GM12891 (cell line): ENCODE data around the gene MYO18A.
A peak's percentile ranks its signal among the peaks of the same experiment; 100 is the strongest.
"Not testable (repeated sequence)": the region's sequence is repeated elsewhere in the genome, so short reads cannot be mapped to it uniquely, and the experiment has no call there.

Source experiments
- DNase-seq: peaks from one replicate; pipeline ENCODE4 v3.0.0; 2011; ENCODE audit warnings: low spot score; ENCODE audit not compliant: insufficient read length
- FAIRE-seq: peaks from 2 replicates; lab custom pipeline; 2011; peaks lifted over from hg19 to GRCh38; lab: Jason Lieb, UNC
- PAX5 ChIP-seq: IDR thresholded peaks from 2 replicates; pipeline ENCODE4 v1.6.1; 2011; ENCODE audit warnings: low read length, moderate library complexity, mild to moderate bottlenecking; ENCODE audit not compliant: insufficient read depth, severe bottlenecking
- POLR2A ChIP-seq: IDR thresholded peaks from 2 replicates; pipeline ENCODE4 v1.6.1; 2011; ENCODE audit warnings: low read depth, low read length, control low read depth
- POLR2AphosphoS5 ChIP-seq: IDR thresholded peaks from 2 replicates; pipeline ENCODE4 v1.6.1; 2011; ENCODE audit warnings: low read depth, low read length, control low read depth
- POU2F2 ChIP-seq: IDR thresholded peaks from 2 replicates; pipeline ENCODE4 v1.6.1; 2011; ENCODE audit warnings: low read depth, mild to moderate bottlenecking, control low read depth, low read length, moderate library complexity
- SPI1 ChIP-seq: IDR thresholded peaks from 2 replicates; pipeline ENCODE4 v1.6.1; 2011; ENCODE audit warnings: low read depth, low read length, control low read depth
- TAF1 ChIP-seq: IDR thresholded peaks from 2 replicates; pipeline ENCODE4 v1.6.1; 2011; ENCODE audit warnings: low read depth, low read length, control low read depth

The MYO18A gene

GRCh38 chr17:29150161-29150560 is 30.0 kb downstream of the MYO18A start:
- no peak for DNase-seq
- FAIRE-seq: no peak
- TF ChIP-seq POLR2A (no peak), SPI1 (no peak), TAF1 (no peak), POU2F2 (no peak), PAX5 (no peak), POLR2AphosphoS5 (no peak)

- no peak for DNase-seq
Measured at GRCh38 chr17:29149431-29150064, 30.6 kb downstream of the MYO18A start.

GRCh38 chr17:29148790-29149430 is 31.3 kb downstream of the MYO18A start:
- DNase-seq: peak; percentile 92
- no peak; the same call in 1 of the 2 replicates for TF ChIP-seq TAF1
- TF ChIP-seq POLR2AphosphoS5: peak; percentile 50; the same call in 1 of the 2 replicates
- no peak for TF ChIP-seq POU2F2
- no peak for TF ChIP-seq PAX5
- peak; percentile 75 for TF ChIP-seq POLR2A
- no peak for TF ChIP-seq SPI1
- peak; percentile 98 for FAIRE-seq

More at GRCh38 chr17:29149431-29150064, 30.6 kb downstream of the MYO18A start:
- peak; percentile 9 for FAIRE-seq
- TF ChIP-seq POLR2A (no peak), SPI1 (no peak), POU2F2 (no peak), POLR2AphosphoS5 (no peak), PAX5 (no peak), TAF1 (no peak)

GRCh38 chr17:29148257-29148789 is 31.9 kb downstream of the MYO18A start:
- DNase-seq (no peak), FAIRE-seq (no peak)
- TF ChIP-seq PAX5: no peak
- no peak for TF ChIP-seq POLR2A
- no peak for TF ChIP-seq POU2F2
- no peak for TF ChIP-seq TAF1
- TF ChIP-seq SPI1: no peak
- no peak for TF ChIP-seq POLR2AphosphoS5

GRCh38 chr17:29147682-29148081 is 32.5 kb downstream of the MYO18A start:
- TF ChIP-seq POLR2AphosphoS5 (no peak), TAF1 (no peak), SPI1 (no peak), POU2F2 (no peak), PAX5 (no peak), POLR2A (no peak)
- no peak for DNase-seq
- no peak for FAIRE-seq

GRCh38 chr17:29147228-29147627 is 33.0 kb downstream of the MYO18A start:
- not testable (repeated sequence) for FAIRE-seq, DNase-seq

GRCh38 chr17:29146369-29146972 is 33.7 kb downstream of the MYO18A start:
- FAIRE-seq (no peak), DNase-seq (no peak)
- TF ChIP-seq SPI1: no peak
- no peak for TF ChIP-seq TAF1
- no peak for TF ChIP-seq POLR2A
- no peak for TF ChIP-seq PAX5
- no peak for TF ChIP-seq POU2F2
- TF ChIP-seq POLR2AphosphoS5: no peak

- peak; percentile 53 for DNase-seq
- peak; percentile 92 for FAIRE-seq
Measured at GRCh38 chr17:29145289-29146073, 34.7 kb downstream of the MYO18A start.

GRCh38 chr17:29143894-29144293 is 36.3 kb downstream of the MYO18A start:
- no peak for TF ChIP-seq POLR2AphosphoS5
- no peak for TF ChIP-seq POU2F2
- no peak for TF ChIP-seq SPI1
- TF ChIP-seq PAX5: no peak
- no peak for TF ChIP-seq POLR2A
- TF ChIP-seq TAF1: no peak
- FAIRE-seq: peak; percentile 48
- DNase-seq: no peak

More at GRCh38 chr17:29145289-29146073, 34.7 kb downstream of the MYO18A start:
- no peak for TF ChIP-seq POLR2AphosphoS5
- TF ChIP-seq SPI1: peak; percentile 41; the same call in 1 of the 2 replicates
- TF ChIP-seq POU2F2: peak; percentile 43; the same call in 1 of the 2 replicates
